DMS 273 (cell line): ENCODE data around the gene SPTBN4.
"Not testable (repeated sequence)": the region's sequence is repeated elsewhere in the genome, so short reads cannot be mapped to it uniquely, and the experiment has no call there.

Experiments used
- DNase-seq: peaks from one replicate; lab custom pipeline; 2025; ENCODE audit not compliant: unreplicated experiment; lab: John Stamatoyannopoulos, UW

Gene SPTBN4

GRCh38 chr19:40464059-40465024, 2.5 kb upstream of the SPTBN4 start:
- peak; percentile 94 for DNase-seq

GRCh38 chr19:40465025-40465556, 1.7 kb upstream of the SPTBN4 start:
- DNase-seq, result no peak

GRCh38 chr19:40465557-40466218, 1.1 kb upstream of the SPTBN4 start, which contains the start of gene BLVRB:
Gene BLVRB (minus strand): TSS chr19:40465745. CDS start chr19:40465688, 57 bp downstream.
- DNase-seq, result peak; percentile 100

GRCh38 chr19:40466219-40466984, 399 bp upstream of the SPTBN4 start:
- peak; percentile 38 for DNase-seq

- DNase-seq, result no peak
Measured at GRCh38 chr19:40469011-40469410, 2.2 kb downstream of the SPTBN4 start.

GRCh38 chr19:40471111-40471510, 4.3 kb downstream of the SPTBN4 start:
- no peak for DNase-seq

GRCh38 chr19:40472516-40472915, 5.7 kb downstream of the SPTBN4 start:
- no peak for DNase-seq

GRCh38 chr19:40474737-40475136, 7.9 kb downstream of the SPTBN4 start:
- DNase-seq, result no peak

GRCh38 chr19:40475878-40476644, 9.3 kb downstream of the SPTBN4 start:
- DNase-seq, result not testable (repeated sequence)

- DNase-seq, result no peak
Measured at GRCh38 chr19:40486017-40486416, 19.2 kb downstream of the SPTBN4 start.

- no peak for DNase-seq
Measured at GRCh38 chr19:40489882-40490230, 23.1 kb downstream of the SPTBN4 start.

GRCh38 chr19:40492274-40492673, 25.5 kb downstream of the SPTBN4 start:
- DNase-seq, result no peak

- DNase-seq, result no peak
Measured at GRCh38 chr19:40493778-40494177, 27.0 kb downstream of the SPTBN4 start.

GRCh38 chr19:40494191-40494838, 27.5 kb downstream of the SPTBN4 start:
- no peak for DNase-seq

GRCh38 chr19:40497214-40497613, 30.4 kb downstream of the SPTBN4 start:
- no peak for DNase-seq

- DNase-seq, result no peak
Measured at GRCh38 chr19:40499320-40499719, 32.5 kb downstream of the SPTBN4 start.

- DNase-seq, result not testable (repeated sequence)
Measured at GRCh38 chr19:40500678-40501530, 34.1 kb downstream of the SPTBN4 start.

GRCh38 chr19:40501599-40501998, 34.8 kb downstream of the SPTBN4 start:
- DNase-seq, result no peak

GRCh38 chr19:40502081-40502480, 35.3 kb downstream of the SPTBN4 start:
- no peak for DNase-seq
